HG02973 (cell line): ENCODE data around the gene GMCL1.
A peak's percentile ranks its signal among the peaks of the same experiment; 100 is the strongest.
"Not testable (repeated sequence)": the region's sequence is repeated elsewhere in the genome, so short reads cannot be mapped to it uniquely, and the experiment has no call there.

Experiments used
- ATAC-seq: cut with Tn5 transposase; IDR thresholded peaks from one replicate; pipeline ENCODE4 v1.9.1; 2021; ENCODE audit warnings: moderate library complexity; ENCODE audit not compliant: unreplicated experiment

The GMCL1 gene

DNA sequence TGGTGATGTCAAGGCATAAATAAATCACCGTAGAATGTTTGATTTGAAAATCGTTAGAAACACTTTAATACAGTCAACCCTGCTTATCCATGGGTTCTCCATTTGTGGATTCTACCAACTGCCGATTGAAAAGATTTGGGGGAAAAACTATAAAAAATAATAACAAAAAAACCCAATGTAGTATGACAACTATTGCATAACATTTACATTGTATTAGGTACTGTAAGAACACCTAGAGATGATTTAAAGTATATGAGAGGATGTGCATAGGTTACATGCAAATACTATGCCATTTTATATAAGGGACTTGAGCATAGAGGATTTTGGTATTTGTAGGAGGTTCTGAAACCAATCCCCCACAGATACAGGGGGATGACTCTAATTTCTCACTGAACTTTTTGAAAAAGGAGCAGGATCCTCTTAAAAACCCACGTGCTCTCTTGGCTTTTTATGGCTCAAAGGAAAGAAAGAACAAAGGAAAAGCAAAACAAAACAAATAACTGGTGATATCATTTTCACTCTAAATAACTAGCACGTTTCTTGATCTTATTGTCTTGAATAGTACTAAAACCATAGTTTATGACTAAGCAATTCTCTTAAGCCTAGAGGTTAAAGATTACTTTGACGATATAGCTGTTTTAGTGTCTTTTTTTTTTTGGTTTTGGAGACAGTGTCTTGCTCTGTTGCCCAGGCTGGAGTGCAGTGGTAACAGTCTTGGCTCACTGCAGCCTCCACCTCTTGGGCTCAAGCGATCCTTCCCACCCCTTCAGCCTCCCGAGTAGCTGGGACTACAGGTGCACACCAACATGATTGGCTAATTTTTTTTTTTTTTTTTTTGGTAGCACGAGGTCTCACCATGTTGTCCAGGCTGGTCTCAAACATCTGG, 17.0 kb downstream of the GMCL1 start:
- no peak for ATAC-seq

DNA sequence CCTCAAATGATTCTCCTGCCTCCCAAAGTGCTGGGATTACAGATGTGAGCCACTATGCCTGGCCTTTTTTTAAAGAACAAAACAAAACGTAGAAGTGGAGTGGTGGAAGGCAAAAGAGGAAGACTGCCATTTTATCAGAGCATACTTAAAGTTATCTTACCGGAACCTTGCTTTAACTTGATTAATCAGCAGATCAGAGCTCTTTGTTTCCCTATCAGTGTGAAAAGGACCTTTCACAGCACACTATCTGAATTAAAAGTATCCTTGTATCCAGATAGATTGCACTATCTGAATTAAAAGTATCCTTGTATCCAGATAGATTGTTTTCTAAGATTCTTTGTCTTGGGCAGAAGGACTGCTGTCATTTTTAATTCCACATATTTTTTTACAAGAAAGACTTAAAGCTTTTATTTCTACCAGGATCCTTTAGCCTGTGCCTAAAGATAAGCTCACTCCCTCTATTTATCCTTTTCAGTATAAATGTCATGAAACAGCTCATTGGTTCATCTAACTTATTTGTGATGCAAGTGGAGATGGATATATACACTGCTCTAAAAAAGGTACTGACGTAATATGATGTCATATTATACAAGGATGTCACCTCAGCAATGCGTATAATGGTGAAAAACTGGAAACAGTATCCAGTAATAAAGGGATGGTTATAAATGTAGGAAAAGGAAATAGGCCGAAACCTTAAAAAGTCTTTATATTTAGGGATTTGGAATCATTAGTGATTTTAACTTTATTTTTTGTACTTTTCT, 17.8 kb downstream of the GMCL1 start:
- no peak for ATAC-seq

DNA sequence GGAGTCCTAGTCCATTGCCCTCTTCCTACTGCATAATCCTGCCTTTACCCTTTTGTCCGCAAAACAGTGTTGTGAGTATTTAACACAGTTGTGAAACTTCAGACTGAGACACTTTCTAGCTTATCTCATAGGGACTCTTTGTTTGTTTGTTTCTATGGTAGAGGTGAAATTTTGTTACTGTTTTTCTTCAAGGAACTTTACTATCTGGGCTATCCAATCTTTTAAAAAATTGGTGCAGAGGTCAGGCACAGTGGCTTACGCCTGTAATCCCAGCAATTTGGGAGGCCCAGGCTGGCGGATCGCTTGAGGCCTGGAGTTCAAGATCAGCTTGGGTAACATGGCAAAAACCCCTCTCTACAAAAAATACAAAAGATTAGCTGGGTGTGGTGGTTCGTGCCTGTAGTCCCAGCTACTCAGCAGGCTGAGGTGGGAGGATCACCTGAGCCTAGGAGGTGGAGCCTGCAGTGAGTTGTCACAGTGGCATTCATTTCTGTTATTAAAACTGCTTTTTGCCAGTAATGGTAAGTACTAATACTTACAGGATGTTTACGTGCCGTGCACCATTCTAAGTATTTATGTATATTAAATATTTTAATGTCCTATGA, 18.8 kb downstream of the GMCL1 start:
- no peak for ATAC-seq

DNA sequence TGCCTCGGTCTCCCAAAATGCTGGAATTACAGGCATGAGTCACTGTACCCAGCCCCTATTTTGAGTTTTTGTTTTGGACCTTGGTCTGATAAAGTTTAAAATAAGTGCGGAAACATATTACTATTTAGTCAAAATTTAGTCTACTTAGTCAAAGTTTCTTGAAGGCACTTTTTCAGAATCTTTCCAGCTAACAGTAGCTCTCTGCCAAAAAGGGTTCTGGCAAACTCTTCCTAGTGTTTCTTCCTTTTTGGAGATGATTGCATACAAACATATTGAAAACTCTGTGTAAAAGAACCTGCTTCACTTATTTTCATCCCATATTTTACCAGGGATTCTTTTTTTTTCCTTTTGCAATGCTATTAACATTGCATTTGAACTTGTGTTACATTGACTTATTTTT, 28.8 kb downstream of the GMCL1 start:
- no peak for ATAC-seq

DNA sequence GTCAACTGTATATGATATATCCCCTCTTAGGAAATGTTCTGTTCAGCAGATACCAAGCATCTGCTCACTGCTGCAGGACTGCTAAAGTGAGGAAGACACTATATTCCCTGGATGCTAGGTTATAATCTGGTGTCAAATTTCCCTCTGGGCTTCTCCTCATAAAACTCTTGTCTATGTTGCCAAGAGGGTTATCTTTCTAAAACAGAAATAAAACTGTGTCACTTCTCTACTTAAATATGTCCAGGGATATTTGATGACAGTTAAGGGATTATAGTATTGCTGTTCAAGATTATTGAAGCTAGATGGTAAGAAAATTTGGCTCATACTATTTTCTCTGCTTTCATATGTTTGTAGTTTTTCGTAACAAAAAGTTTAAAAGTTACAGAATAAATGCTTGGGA, 33.8 kb downstream of the GMCL1 start:
- ATAC-seq = no peak

DNA sequence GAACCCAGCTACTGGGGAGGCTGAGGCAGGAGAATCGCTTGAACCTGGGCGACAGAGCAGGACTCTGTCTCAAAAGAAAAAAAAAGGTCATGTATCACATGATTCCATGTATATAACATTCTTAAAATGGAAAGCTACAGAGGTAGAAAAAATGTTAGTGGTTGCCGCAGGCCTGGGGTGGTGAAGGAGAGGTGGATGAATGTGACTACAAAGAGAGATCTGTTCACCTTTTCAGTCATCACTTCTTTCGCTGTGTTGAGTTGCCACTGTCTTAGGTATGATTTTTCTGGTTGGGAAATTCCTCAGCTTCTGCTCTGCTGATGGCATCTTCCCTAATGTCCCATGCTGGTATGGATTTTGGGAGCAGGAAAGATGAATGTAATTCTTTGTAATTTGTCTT, 59.0 kb downstream of the GMCL1 start:
- no peak for ATAC-seq

DNA sequence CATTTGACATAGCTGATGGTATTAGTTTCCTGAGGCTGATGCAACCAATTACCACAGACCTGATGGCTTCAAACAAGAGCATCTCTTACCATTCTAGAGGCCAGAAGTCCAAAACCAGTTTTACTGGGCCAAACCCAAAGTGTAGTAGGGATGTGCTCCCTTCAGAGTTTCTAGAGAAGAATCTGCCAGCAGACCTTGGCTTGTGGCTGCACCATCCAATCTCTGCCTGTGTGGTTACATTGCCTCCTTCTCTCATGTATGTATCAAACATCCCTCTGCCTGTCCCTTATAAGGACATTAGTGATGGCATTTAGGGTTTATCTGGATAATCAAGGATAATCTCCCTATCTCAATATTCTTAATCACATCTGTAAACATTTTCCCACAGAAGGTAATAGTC, 59.8 kb downstream of the GMCL1 start:
- ATAC-seq = no peak

DNA sequence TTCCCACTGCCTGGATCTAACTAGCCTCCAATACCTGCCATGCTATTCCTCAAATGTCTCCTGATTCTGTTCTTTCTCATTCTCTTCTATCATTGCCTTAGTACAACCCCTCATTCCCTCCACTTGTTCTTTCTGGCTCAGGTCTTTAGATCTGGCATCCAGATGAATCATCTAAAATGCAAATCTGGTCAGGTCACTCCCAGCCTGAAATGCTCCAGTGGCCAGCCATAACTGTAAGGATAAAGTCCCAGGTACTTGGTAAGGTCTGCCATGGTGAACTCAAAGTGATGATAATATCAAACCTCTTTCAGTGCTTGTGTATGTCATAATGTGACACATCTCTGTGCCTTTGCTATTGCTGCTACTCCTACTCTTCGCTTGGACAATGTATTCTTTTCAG, 61.4 kb downstream of the GMCL1 start:
- ATAC-seq = no peak

DNA sequence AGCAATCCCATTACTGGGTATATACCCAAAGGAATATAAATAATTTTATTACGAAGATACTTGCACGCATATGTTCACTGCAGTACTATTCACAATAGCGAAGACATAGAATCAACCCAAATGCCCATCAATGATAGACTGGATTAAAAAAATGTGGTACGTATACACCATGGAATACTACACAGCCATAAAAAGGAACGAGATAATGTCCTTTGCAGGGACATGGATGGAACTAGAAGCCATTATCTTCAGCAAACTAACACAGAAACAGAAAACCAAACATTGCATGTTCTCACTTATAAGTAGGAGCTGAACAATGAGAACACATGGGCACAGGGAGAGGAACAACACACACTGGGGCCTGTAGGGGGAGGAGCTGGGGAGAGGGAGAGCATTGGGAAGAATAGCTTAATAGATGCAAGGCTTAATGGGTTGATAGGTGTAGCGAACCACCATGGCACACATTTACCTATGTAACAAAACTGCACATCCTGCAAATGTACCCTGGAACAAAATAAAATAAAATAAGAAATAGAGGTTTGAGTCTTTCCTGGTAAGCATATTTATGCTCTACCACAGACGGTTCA, 63.5 kb downstream of the GMCL1 start:
- ATAC-seq = not testable (repeated sequence)

DNA sequence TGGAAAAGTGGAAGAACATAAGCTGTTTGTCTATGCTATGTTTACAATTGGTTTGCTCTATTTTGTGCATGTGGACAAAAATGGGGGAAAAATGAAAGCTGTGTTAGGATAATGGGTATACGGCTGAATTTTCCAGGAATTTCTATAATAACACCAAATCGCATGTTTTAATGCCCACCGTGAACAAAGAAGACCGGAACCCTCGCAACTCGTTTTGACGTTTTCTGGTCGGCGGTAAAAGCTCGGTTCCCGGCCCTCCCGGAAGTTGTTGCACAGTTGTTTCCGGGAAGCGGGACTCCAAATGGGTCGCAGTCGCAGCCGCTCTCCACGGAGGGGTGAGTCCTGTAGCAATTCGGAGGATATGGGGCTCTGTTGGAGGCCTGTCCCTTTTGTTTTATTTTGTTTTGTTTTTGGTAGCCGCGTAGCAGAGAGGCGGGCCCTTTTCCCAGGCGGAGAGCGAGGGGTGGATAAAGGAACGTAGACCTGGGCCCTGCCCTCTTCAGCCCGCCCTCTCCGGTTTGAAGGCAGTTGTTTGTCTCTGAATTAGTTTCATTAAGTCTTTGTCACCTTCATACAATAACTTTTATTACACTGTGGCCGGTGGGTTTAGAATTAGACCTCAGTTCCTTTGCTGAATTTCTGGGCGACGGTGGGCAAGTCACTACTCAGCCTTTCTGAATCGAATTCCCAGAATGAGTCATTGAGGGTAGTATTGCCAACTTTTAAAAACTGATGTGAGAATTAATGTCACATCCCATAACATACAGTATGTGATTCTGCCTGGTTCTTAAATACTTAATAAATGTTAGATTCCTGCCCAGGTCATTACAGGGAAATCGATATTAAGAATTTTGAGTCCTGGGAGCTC, 64.5 kb downstream of the GMCL1 start, which contains the start of gene SNRNP27:
Gene SNRNP27, plus strand, starts transcription at position 273 of the 868 bp plus-strand sequence. Its CDS starts 29 bp downstream, at position 302.
- peak; percentile 65 for ATAC-seq

DNA sequence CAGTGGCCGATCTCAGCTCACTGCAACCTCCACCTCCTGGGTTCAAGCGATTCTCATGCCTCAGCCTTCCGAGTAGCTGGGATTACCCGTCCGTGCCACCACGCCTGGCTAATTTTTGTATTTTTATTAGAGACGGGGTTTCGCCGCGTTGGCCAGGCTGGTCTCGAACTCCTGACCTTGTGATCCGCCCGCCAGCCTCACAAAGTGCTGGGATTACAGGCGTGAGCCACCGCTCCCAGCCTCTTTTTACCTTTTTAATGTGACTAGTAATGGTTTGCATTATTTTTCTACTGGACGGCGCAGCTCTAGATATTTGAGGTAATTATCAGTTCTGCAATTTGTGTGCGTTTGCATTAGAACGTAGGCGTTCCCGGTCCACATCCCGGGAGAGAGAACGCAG, 65.3 kb downstream of the GMCL1 start:
- ATAC-seq = not testable (repeated sequence)

DNA sequence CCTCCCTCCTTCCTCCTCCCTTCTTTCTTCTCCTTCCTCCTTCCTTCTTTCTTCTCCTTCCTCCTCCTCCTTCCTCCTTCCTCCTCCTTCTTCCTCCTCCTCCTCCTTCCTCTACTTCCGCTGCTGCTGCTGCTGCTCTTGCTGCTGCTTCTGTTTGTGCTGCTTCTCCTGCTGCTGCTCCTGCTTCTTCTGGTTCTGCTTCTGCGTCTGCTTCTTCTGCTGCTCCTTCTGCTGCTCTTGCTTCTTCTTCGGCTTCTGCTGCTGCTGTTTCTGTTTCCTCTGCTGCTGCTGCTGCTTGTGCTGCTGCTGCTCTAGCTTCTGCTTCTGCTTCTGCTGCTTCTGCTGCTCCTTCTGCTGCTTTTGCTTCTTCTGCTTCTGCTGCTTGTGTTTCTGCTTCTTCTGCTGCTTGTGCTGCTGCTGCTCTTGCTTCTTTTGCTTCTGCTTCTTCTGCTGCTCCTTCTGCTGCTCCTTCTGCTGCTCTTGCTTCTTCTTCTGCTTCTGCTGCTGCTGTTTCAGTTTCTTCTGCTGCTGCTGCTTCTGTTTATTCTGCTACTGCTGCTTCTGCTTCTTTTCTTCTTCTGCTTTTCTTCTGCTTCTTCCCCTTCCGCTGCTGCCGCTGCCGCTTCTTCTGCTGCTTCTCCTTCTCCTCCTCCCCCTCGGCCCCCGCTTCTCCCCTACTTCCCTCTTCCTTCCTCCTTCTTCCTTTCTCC, 72.9 kb downstream of the GMCL1 start:
- no peak for ATAC-seq

DNA sequence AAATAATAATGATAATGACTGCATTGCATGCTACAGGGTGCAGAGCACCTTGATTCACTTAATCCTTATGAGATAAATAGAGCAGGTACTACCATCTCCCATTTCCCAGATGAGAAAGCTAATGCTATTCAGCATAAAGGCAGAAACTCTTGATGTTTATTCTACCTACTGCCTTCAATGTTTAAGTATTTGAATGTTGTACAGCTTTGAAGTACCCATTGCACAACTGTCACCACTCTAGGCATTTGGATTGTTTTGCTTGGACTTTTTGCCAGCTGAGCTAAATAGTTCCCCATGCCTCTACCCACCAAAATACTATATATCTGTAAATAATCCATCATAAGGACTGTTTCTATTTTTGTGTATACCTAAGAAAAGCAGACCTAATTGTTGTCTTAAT, 77.8 kb downstream of the GMCL1 start:
- no peak for ATAC-seq

DNA sequence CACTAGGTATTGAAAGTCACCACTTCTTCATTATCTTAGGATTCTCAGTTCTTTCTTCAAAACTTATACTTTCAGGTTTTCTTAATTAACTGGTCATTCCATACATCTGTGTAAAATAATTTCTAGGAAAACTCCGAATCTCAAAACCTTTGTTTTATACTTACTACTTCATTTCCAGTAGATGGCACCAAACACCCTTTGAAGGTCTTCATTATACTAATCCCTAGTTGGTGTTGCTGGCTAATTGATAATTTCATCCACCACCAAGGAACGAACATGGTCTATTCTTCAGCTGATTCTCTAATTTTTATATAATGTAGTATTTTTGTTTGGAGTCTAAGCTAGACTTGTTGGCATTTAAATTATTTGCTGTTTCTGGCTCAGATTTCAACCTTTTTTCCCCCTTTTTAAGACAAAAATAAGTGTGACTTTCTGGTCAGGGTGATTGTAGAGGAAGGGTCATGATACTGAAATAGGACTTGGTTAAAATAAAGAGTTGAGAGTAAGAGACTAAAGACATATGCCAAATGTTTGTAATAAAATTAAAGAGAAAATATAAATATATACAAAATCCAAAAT, 82.6 kb downstream of the GMCL1 start:
- ATAC-seq = no peak

DNA sequence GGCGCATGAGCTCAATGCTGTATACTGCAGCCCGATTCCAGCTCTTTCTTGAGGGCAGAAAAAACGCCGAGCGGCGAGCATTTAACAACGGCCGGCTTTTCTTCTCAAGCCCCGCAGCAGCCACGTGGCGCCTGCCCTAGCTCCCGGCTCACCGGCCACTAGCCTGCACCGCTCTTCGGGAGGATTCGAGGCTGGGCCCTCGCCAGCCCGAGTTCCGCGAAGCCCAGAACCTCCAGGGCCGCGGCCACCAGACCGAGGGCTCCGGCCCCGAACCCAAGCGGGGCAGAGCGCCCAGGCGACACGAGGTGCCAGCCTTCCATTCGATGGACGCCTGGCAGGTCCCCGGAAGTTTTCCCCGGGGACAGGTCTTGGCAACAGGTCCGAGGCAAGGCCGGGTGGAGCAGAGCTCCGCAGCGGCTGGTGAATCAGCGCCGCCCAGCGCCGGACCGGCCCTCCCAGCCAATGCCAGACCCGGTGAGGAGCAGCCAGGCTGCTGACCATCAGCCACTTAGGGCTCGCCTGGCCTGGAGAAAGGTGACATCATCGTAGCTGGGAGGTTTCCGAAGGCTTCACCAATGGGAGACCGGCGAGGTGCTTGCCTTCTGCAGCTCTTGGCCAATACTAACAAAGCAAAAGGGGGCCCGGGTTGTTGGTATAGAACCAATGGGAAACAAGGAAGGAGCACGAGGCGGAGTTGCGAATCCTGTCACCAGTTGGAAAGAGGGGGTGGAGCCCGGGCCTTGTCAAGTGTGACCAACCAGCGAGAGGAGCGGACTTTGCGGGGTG, 84.9 kb downstream of the GMCL1 start:
- peak; percentile 86 for ATAC-seq

DNA sequence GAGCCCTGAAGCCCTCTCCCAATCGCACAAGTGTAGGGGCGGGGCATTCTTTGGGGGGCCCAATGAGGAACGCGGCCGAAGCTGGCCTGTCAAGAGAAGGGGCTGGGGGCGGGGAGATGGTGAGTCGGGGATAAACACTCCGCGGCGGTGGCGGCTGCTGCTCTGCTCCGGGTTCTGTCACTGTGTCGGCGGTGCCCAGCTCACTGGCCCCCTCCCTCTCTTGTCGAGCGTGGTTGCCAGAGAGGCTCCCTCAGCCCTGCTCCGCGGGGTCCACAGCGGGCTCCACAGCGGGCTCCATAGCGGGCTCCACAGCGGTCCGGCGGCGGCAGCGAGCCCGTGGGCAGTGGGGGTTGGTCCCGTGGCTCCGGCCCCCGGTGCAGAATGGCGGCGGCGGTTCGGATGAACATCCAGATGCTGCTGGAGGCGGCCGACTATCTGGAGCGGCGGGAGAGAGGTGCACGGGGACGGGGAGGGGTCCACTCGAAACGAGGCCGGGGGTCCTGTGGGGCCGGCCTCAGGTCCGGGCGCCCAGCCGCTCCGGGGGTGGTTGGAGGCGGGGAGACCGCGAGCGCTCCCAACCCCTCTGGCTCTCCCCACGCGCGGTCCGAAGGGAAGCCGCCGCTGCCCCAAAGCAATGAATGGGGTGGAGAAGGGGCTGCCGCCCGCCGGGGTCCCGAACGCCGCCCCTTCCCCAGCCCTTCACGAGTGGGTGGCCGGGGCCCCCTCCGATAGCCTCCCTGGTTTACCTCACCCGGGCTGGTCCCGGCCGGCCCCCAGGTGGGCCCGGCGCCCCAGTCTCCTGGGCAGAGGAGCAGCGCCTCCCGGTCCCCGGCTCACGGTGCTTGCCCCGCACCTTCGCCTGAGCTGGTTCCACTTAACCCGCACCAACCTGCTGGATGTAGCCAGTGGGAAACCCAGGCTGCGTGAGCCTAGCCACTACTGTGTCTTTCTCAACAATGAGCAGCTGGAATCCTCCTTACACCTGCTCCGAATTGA, 85.8 kb downstream of the GMCL1 start, which contains the start of gene MXD1:
Gene MXD1, plus strand, starts transcription at position 160 of the 996 bp plus-strand sequence. Its CDS starts 222 bp downstream, at position 382.
- ATAC-seq = no peak

DNA sequence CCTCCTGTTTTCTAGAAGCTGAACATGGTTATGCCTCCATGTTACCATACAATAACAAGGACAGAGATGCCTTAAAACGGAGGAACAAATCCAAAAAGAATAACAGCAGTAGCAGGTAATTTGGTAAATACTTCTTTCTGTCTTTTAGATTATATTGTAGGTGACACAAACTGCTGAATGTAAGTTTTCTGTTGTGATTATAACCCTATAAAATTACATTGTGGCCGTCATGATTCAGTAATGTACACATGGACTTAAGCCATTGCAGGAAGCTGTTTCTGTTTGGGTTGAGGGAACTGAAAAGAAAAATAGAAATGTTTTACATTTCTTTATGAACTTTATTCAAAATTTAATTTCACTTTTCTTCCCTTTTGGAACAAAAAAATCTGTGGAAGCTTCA, 86.6 kb downstream of the GMCL1 start:
- ATAC-seq = no peak
